ENCODE data around the gene NTM.
"Not testable (repeated sequence)": the region's sequence is repeated elsewhere in the genome, so short reads cannot be mapped to it uniquely, and the experiment has no call there.

NTM gene

GRCh38 chr11:131370090-131370751, at the start of gene NTM:
TSS of gene NTM (plus strand) at chr11:131370615.
- DNase-seq (no peak), ATAC-seq (no peak)
- Mint-ChIP-seq H3K9me3 (peaks cover 7% of the 10 kb centered on the region), H3K36me3 (ENCODE audit: low read depth) (no peaks in the 10 kb centered on the region), H3K4me1 (no peaks in the 10 kb centered on the region), H3K27ac (no peak within 1 kb of the TSS), H3K4me3 (no peak within 1 kb of the TSS), H3K27me3 (no peaks in the 10 kb centered on the region)

GRCh38 chr11:131324921-131325570, 45.4 kb upstream of the NTM start:
- no peaks in the 10 kb centered on the region for H3K27me3 Mint-ChIP-seq
- no peak overlapping the region for H3K27ac Mint-ChIP-seq
- no peak for DNase-seq
- H3K4me1 Mint-ChIP-seq, result no peaks in the 10 kb centered on the region
- H3K4me3 Mint-ChIP-seq, result no peak overlapping the region
- H3K36me3 Mint-ChIP-seq (ENCODE audit: low read depth), result no peaks in the 10 kb centered on the region
- peaks cover 4% of the 10 kb centered on the region for H3K9me3 Mint-ChIP-seq
- ATAC-seq, result no peak

- no peaks in the 10 kb centered on the region for H3K27me3 Mint-ChIP-seq
- peaks cover 3% of the 10 kb centered on the region for H3K9me3 Mint-ChIP-seq
- ATAC-seq (no peak), DNase-seq (no peak)
- H3K36me3 Mint-ChIP-seq (ENCODE audit: low read depth), result no peaks in the 10 kb centered on the region
- no peak overlapping the region for H3K4me3 Mint-ChIP-seq
- H3K27ac Mint-ChIP-seq, result no peak overlapping the region
- no peaks in the 10 kb centered on the region for H3K4me1 Mint-ChIP-seq
Measured at GRCh38 chr11:131326829-131327228, 43.6 kb upstream of the NTM start.

DNA sequence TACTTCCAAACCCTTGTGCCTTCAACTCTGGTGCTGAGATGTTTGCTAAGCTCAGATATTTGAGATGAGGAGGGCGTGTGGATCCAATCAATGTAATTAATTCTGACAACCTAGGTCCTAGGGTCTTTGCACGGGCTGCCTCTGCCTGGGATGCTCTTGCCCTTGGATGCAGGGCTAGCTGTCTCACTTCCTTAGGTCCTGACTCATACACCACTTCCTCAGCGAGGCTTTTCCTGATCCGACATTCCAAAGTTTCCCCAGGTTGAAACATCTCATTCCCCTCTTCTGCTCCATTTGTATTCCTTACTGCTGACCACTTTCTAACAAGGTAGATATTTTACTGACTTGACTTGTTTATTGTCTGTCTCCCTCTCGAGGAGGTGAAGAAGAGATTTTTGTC, 43.0 kb upstream of the NTM start:
- peaks cover 3% of the 10 kb centered on the region for H3K9me3 Mint-ChIP-seq
- no peaks in the 10 kb centered on the region for H3K4me1 Mint-ChIP-seq
- DNase-seq (no peak), ATAC-seq (no peak)
- no peak overlapping the region for H3K27ac Mint-ChIP-seq
- no peaks in the 10 kb centered on the region for H3K36me3 Mint-ChIP-seq (ENCODE audit: low read depth)
- no peaks in the 10 kb centered on the region for H3K27me3 Mint-ChIP-seq
- no peak overlapping the region for H3K4me3 Mint-ChIP-seq

DNA sequence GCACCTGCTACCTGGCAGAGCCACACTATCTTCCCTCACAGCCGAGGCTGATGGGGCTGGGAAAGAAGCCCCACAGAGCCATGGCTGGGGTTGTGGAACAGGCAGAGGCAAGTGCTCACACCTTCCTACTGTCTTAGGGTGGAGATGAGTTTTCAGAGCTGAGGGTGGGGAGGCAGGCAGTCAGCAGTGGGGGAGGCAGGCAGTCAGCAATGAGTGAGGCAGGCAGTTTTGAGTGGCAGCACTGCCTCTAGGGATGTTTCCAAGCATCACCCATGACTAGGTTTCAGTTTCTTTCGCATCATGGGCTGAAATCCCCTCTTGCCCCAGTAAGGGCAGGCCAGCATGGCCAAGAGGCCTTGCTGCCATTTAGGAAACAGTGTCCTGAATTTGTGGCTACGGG, 41.6 kb upstream of the NTM start:
- no peak for ATAC-seq
- no peak overlapping the region for H3K27ac Mint-ChIP-seq
- no peak overlapping the region for H3K4me3 Mint-ChIP-seq
- DNase-seq, result no peak
- H3K4me1 Mint-ChIP-seq, result no peaks in the 10 kb centered on the region
- H3K27me3 Mint-ChIP-seq, result no peaks in the 10 kb centered on the region
- H3K36me3 Mint-ChIP-seq (ENCODE audit: low read depth), result no peaks in the 10 kb centered on the region
- peaks cover 3% of the 10 kb centered on the region for H3K9me3 Mint-ChIP-seq

DNA sequence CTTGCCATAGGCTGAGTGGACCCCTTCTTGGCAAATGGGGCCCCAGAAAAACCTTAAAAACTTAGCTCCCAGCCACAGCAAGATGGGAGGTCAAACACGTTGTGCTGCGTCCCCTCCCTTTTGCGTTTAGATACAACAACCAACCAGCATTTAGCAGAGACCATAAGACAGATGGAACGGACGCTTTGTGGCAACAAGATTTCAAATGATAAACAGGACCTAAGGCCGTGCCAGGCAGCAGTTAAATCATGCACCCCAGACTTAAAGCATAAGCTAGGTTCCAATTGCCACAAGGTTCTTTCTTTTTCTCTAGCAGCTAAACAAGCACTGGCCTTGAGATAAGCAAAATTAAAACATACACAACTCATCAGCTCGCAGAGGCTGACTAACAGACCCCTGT, 39.4 kb upstream of the NTM start:
- H3K36me3 Mint-ChIP-seq (ENCODE audit: low read depth), result no peaks in the 10 kb centered on the region
- no peak overlapping the region for H3K27ac Mint-ChIP-seq
- H3K9me3 Mint-ChIP-seq, result peaks cover 3% of the 10 kb centered on the region
- no peak overlapping the region for H3K4me3 Mint-ChIP-seq
- DNase-seq (no peak), ATAC-seq (no peak)
- no peaks in the 10 kb centered on the region for H3K27me3 Mint-ChIP-seq
- no peaks in the 10 kb centered on the region for H3K4me1 Mint-ChIP-seq

GRCh38 chr11:131331546-131331945, 38.9 kb upstream of the NTM start:
- Mint-ChIP-seq H3K27me3 (no peaks in the 10 kb centered on the region), H3K4me3 (no peak overlapping the region)

DNA sequence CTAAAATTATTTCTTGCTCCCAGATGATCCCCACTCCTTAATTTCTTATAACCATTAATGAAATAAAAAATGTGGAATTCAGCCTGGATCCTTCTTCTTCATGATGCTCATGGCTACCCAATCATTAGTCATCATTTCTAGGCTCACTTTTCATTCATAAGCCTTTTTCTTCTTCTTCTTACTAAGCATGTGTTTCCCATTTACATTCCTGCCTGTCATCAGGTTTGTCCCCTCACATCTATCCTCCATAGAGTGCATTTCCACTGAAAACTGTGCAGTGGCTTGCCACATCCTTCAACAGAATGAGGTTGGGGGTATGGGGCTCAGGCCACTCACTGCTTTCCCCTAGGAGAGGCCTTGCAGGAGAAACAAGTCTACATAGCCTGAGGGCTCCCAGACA, 35.8 kb upstream of the NTM start:
- Mint-ChIP-seq H3K4me3 (no peak overlapping the region), H3K27me3 (no peaks in the 10 kb centered on the region), H3K36me3 (ENCODE audit: low read depth) (no peaks in the 10 kb centered on the region), H3K9me3 (no peaks in the 10 kb centered on the region), H3K27ac (no peak overlapping the region), H3K4me1 (no peaks in the 10 kb centered on the region)
- DNase-seq (no peak), ATAC-seq (no peak)

More at GRCh38 chr11:131331546-131331945, 38.9 kb upstream of the NTM start:
- H3K4me1 Mint-ChIP-seq, result no peaks in the 10 kb centered on the region
- H3K9me3 Mint-ChIP-seq, result peaks cover 3% of the 10 kb centered on the region
- ATAC-seq (no peak), DNase-seq (no peak)
- H3K36me3 Mint-ChIP-seq (ENCODE audit: low read depth), result no peaks in the 10 kb centered on the region
- no peak overlapping the region for H3K27ac Mint-ChIP-seq

- H3K9me3 Mint-ChIP-seq; H3K27ac Mint-ChIP-seq; ATAC-seq; H3K4me1 Mint-ChIP-seq; H3K4me3 Mint-ChIP-seq; DNase-seq; H3K27me3 Mint-ChIP-seq; H3K36me3 Mint-ChIP-seq (ENCODE audit: low read depth): not testable (repeated sequence)
Measured at GRCh38 chr11:131341900-131342299, 28.5 kb upstream of the NTM start.

GRCh38 chr11:131342442-131342841, 28.0 kb upstream of the NTM start:
- H3K27ac Mint-ChIP-seq; DNase-seq; H3K27me3 Mint-ChIP-seq; H3K9me3 Mint-ChIP-seq; H3K4me1 Mint-ChIP-seq; H3K36me3 Mint-ChIP-seq (ENCODE audit: low read depth); H3K4me3 Mint-ChIP-seq; ATAC-seq: not testable (repeated sequence)

- no peak for ATAC-seq
- Mint-ChIP-seq H3K27me3 (no peaks in the 10 kb centered on the region), H3K9me3 (peaks cover 4% of the 10 kb centered on the region), H3K36me3 (ENCODE audit: low read depth) (no peaks in the 10 kb centered on the region), H3K4me3 (no peak overlapping the region), H3K4me1 (no peaks in the 10 kb centered on the region), H3K27ac (no peak overlapping the region)
- no peak for DNase-seq
Measured at GRCh38 chr11:131345406-131345805, 25.0 kb upstream of the NTM start.

DNA sequence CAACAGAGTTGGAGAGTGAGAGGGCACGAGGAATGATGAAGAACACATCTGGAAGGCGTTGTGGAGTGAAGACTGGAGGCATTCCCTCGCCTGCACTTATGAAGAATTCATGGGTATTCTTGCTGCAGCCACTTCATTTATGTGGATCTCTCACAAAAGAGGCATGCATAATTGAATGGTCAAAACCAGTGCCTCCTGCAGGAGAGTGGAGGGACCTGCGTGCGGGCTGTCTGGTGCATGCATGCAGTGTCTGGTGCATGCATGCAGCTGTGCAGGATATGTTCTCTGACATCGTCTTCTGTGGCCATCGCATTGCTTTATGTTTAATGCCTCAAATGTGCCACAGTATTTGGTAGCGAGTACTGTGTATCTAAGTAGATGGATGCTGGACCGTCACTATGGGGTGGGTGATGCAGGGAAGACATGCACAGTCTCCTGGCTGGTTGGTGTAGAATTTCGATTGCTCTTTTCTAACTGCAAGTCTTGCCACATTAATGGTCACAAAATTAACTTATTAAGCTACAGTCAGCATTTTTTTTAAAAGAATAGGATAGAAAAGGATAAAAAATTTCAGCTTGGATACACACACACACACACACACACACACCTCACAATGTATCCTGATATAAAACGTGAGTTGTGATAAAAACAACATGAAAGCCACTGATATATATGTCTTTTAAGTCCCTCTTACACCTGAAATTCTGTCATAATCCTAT, 20.9 kb upstream of the NTM start:
- Mint-ChIP-seq H3K27me3 (no peaks in the 10 kb centered on the region), H3K4me3 (no peak overlapping the region), H3K4me1 (no peaks in the 10 kb centered on the region), H3K27ac (no peak overlapping the region), H3K9me3 (peaks cover 8% of the 10 kb centered on the region), H3K36me3 (ENCODE audit: low read depth) (no peaks in the 10 kb centered on the region)
- ATAC-seq (no peak), DNase-seq (no peak)

- no peak overlapping the region for H3K27ac Mint-ChIP-seq
- DNase-seq, result no peak
- no peak overlapping the region for H3K4me3 Mint-ChIP-seq
Measured at GRCh38 chr11:131350872-131351271, 19.5 kb upstream of the NTM start.

GRCh38 chr11:131351848-131352247, 18.6 kb upstream of the NTM start:
- no peaks in the 10 kb centered on the region for H3K36me3 Mint-ChIP-seq (ENCODE audit: low read depth)
- no peak for ATAC-seq
- DNase-seq, result no peak
- H3K27me3 Mint-ChIP-seq, result no peaks in the 10 kb centered on the region
- no peak overlapping the region for H3K27ac Mint-ChIP-seq
- no peaks in the 10 kb centered on the region for H3K4me1 Mint-ChIP-seq
- H3K9me3 Mint-ChIP-seq, result peaks cover 15% of the 10 kb centered on the region
- no peak overlapping the region for H3K4me3 Mint-ChIP-seq

More at GRCh38 chr11:131350872-131351271, 19.5 kb upstream of the NTM start:
- Mint-ChIP-seq H3K9me3 (peaks cover 14% of the 10 kb centered on the region), H3K4me1 (no peaks in the 10 kb centered on the region), H3K36me3 (ENCODE audit: low read depth) (no peaks in the 10 kb centered on the region), H3K27me3 (no peaks in the 10 kb centered on the region)
- no peak for ATAC-seq

GRCh38 chr11:131353766-131354165, 16.6 kb upstream of the NTM start:
- H3K9me3 Mint-ChIP-seq, result peaks cover 11% of the 10 kb centered on the region

More at GRCh38 chr11:131353766-131354165, 16.6 kb upstream of the NTM start:
- no peaks in the 10 kb centered on the region for H3K36me3 Mint-ChIP-seq (ENCODE audit: low read depth)
- DNase-seq, result no peak
- no peak overlapping the region for H3K27ac Mint-ChIP-seq
- peaks cover 2% of the 10 kb centered on the region for H3K27me3 Mint-ChIP-seq
- no peaks in the 10 kb centered on the region for H3K4me1 Mint-ChIP-seq
- H3K4me3 Mint-ChIP-seq, result no peak overlapping the region
- ATAC-seq, result no peak

Measured in activated naive CD8-positive, alpha-beta T cell treated with anti-CD3 and anti-CD28 coated beads, Interleukin-2, amount 50 U/mL, for 24 hours (primary cell).